Endothelial cell of hepatic sinusoid (primary cell): ENCODE measurements around the gene KRT23.

Source experiments
- in situ Hi-C: cut with HindIII; loops from 2 replicates; pipeline ENCODE4 v1.10.0; 2017; ENCODE audit warnings: low sequenced_read_pairs

KRT23 gene

DNA sequence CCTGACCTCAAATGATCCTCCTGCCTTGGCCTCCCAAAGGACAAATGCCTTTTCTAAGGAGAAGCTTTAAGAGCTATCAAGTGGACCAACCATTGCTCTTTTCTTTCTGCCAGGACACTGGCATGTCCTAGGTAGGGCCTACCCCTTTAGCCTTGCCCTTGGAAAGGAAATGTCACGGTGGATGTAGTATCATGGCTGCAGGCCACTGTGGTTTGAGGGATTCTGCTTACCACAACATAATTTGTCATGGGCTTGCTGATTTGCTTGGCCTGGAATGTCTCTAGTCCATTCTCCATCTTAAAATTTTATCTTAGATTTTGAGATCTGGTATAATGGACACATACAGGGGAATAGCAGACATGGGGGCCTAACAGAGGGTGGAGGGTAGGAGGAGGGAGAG is 58.4 kb downstream of the KRT23 start:
- in situ Hi-C loops: no loop called here

DNA sequence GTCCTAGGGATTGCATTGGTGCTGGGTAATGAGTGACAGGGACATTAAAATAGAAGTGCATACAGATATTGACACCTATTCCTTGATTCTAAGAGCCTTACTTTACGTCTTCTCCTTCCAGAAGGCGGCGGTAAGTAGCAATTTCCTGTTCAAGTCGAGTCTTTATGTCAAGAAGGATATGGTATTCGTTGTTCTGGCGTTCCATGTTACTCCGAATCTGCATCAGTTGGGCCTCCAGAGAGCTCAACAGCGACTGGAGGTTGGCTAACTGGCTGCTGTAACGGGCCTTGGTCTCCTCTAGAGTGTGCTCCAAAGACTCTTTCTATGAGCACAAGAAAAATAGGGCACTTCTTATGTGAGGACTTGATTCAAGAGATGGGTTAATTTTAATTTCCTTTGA is 59.4 kb downstream of the KRT23 start:
- in situ Hi-C loops: no loop called here

DNA sequence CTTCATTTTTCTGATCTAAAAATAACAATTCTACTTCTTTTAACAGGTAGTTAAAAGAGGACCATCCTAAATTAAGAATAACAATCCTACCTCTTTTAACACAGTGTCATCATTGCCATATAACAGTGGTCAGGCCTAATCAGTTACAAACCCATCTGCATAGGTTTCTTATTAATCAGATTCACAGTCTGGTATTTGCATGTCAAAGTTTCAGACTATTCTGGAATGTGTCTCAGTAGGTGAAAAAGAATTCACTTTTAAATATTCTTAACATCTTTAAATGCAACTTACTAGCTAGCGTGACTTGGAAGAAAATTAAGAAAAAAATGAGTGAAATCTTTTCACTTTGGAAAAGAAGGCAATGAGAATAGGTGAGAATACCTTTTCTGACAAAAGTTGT is 63.6 kb downstream of the KRT23 start:
- in situ Hi-C loops: no loop called here

DNA sequence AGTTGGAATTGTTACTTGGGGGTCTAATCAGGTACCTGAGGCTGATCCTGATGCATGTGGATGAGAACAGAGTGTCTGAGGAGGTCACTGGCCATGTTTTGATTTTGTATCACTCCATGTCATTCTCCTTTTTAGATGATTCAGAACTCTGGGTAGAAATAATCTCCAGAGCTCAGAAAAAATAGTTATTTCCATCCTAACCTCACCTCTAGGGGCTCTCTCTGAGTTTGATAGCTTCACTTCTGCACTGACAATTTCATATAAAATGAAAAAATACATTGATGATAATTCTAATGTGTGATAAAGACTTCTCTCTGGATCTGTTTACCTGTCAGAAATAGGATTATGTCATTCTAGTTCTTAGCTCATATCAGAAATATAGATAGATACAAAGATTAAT is 64.2 kb downstream of the KRT23 start:
- in situ Hi-C loops: no loop called here
